ENCODE measurements around the gene ZXDC.

Gene ZXDC

GRCh38 chr3:126494970-126495230 lies 19.2 kb upstream of the ZXDC start:
- DNase-seq (ENCODE audit: low read depth), result no peak
- no peak for TF ChIP-seq CTCF (IDR thresholded peaks at IDR 0.05; ENCODE audit: low read length, missing control alignments)
- H3K4me3 ChIP-seq (replicated peaks; ENCODE audit: low read depth, low read length), result no peak overlapping the region

GRCh38 chr3:126494204-126494969 lies 18.7 kb upstream of the ZXDC start:
- no peak overlapping the region for H3K4me3 ChIP-seq (replicated peaks; ENCODE audit: low read depth, low read length)
- DNase-seq (ENCODE audit: low read depth), result no peak
- no peak for TF ChIP-seq CTCF (IDR thresholded peaks at IDR 0.05; ENCODE audit: low read length, missing control alignments)

- no peak for TF ChIP-seq CTCF (IDR thresholded peaks at IDR 0.05; ENCODE audit: low read length, missing control alignments)
- no peak overlapping the region for H3K4me3 ChIP-seq (replicated peaks; ENCODE audit: low read depth, low read length)
- DNase-seq (ENCODE audit: low read depth), result no peak
These were observed 18.0 kb upstream of the ZXDC start for GRCh38 chr3:126493739-126494138.

GRCh38 chr3:126493051-126493450 lies 17.4 kb upstream of the ZXDC start:
- TF ChIP-seq CTCF (IDR thresholded peaks at IDR 0.05; ENCODE audit: low read length, missing control alignments), result no peak
- no peak overlapping the region for H3K4me3 ChIP-seq (replicated peaks; ENCODE audit: low read depth, low read length)
- no peak for DNase-seq (ENCODE audit: low read depth)

GRCh38 chr3:126491221-126492013 lies 15.7 kb upstream of the ZXDC start:
- no peak for TF ChIP-seq CTCF (IDR thresholded peaks at IDR 0.05; ENCODE audit: low read length, missing control alignments)
- no peak for DNase-seq (ENCODE audit: low read depth)
- no peak overlapping the region for H3K4me3 ChIP-seq (replicated peaks; ENCODE audit: low read depth, low read length)

GRCh38 chr3:126490619-126491018 lies 14.9 kb upstream of the ZXDC start:
- no peak for TF ChIP-seq CTCF (IDR thresholded peaks at IDR 0.05; ENCODE audit: low read length, missing control alignments)
- H3K4me3 ChIP-seq (replicated peaks; ENCODE audit: low read depth, low read length), result no peak overlapping the region
- DNase-seq (ENCODE audit: low read depth), result no peak

All from fibroblast of pulmonary artery (primary cell).